GM21390 (cell line): Measurements from ENCODE around the gene BAZ1B.
A peak's percentile ranks its signal among the peaks of the same experiment; 100 is the strongest.
"Not testable (repeated sequence)": the region's sequence is repeated elsewhere in the genome, so short reads cannot be mapped to it uniquely, and the experiment has no call there.

ENCODE experiments used
- ATAC-seq: cut with Tn5 transposase; IDR thresholded peaks from one replicate; pipeline ENCODE4 v1.9.1; 2021; ENCODE audit not compliant: unreplicated experiment

The BAZ1B gene

GRCh38 chr7:73539709-73540108 is 17.6 kb upstream of the BAZ1B start:
- ATAC-seq, result no peak

GRCh38 chr7:73538510-73538909 is 16.4 kb upstream of the BAZ1B start:
- not testable (repeated sequence) for ATAC-seq

GRCh38 chr7:73537051-73537450 is 15.0 kb upstream of the BAZ1B start:
- ATAC-seq, result no peak

GRCh38 chr7:73536479-73536878 is 14.4 kb upstream of the BAZ1B start:
- ATAC-seq, result no peak

- ATAC-seq, result not testable (repeated sequence)
Observed at GRCh38 chr7:73535918-73536317, 13.8 kb upstream of the BAZ1B start.

- no peak for ATAC-seq
Observed at GRCh38 chr7:73533742-73534141, 11.6 kb upstream of the BAZ1B start.

- no peak for ATAC-seq
Observed at GRCh38 chr7:73532224-73532623, 10.1 kb upstream of the BAZ1B start.

- no peak for ATAC-seq
Observed at GRCh38 chr7:73530800-73531199, 8.7 kb upstream of the BAZ1B start.

- ATAC-seq, result no peak
Observed at GRCh38 chr7:73526896-73527821, 5.1 kb upstream of the BAZ1B start.

- not testable (repeated sequence) for ATAC-seq
Observed at GRCh38 chr7:73526158-73526494, 4.0 kb upstream of the BAZ1B start.

- ATAC-seq, result peak; percentile 43
Observed at GRCh38 chr7:73521636-73522104, 423 bp downstream of the BAZ1B start.

- ATAC-seq, result no peak
Observed at GRCh38 chr7:73520673-73521635, 1.1 kb downstream of the BAZ1B start.

GRCh38 chr7:73519867-73520672 is 2.0 kb downstream of the BAZ1B start:
- no peak for ATAC-seq

GRCh38 chr7:73518470-73518869 is 3.6 kb downstream of the BAZ1B start:
- ATAC-seq, result no peak

- ATAC-seq, result no peak
Observed at GRCh38 chr7:73517241-73517995, 4.7 kb downstream of the BAZ1B start.

- no peak for ATAC-seq
Observed at GRCh38 chr7:73515178-73515577, 6.9 kb downstream of the BAZ1B start.

GRCh38 chr7:73512018-73512780 is 9.9 kb downstream of the BAZ1B start:
- ATAC-seq, result no peak

- ATAC-seq, result no peak
Observed at GRCh38 chr7:73509463-73509862, 12.6 kb downstream of the BAZ1B start.

GRCh38 chr7:73507556-73507955 is 14.5 kb downstream of the BAZ1B start:
- ATAC-seq, result no peak
